Neural progenitor cell (in vitro differentiated cells): ENCODE data around the gene FBXO10.

Source experiments
- CTCF ChIP-seq: fragments of 200-600 bp; sonication (generic); IDR thresholded peaks from 2 replicates; pipeline ENCODE4 v1.5.1; 2017; ENCODE audit warnings: antibody characterized with exemption, mild to moderate bottlenecking
- EZH2 ChIP-seq: fragments of 200-600 bp; sonication (generic); IDR thresholded peaks from 2 replicates; pipeline ENCODE4 v1.6.1; 2017; ENCODE audit warnings: antibody characterized with exemption, mild to moderate bottlenecking, moderate library complexity

- TF ChIP-seq CTCF (no peak), EZH2 (no peak)
These were observed 45.3 kb upstream of the FBXO10 start for GRCh38 chr9:37621273-37622121.
